HG03159 (cell line): ENCODE measurements around the gene TRAPPC4.

ENCODE experiments used
- ATAC-seq: cut with Tn5 transposase; IDR thresholded peaks from one replicate; pipeline ENCODE4 v1.9.1; 2021; ENCODE audit warnings: mild to moderate bottlenecking, moderate library complexity; ENCODE audit not compliant: unreplicated experiment

Gene TRAPPC4

GRCh38 chr11:119061256-119061655, 42.7 kb downstream of the TRAPPC4 start:
- ATAC-seq: no peak

GRCh38 chr11:119062779-119063178, 44.2 kb downstream of the TRAPPC4 start:
- no peak for ATAC-seq

- no peak for ATAC-seq
These were observed 46.8 kb downstream of the TRAPPC4 start for GRCh38 chr11:119065369-119065768.

GRCh38 chr11:119067371-119068222, 49.0 kb downstream of the TRAPPC4 start, which contains the start of gene VPS11:
VPS11 (plus strand) TSS chr11:119067818; CDS start chr11:119067824, 6 bp downstream.
- ATAC-seq: peak; percentile 93
